HL-60 (cell line): ENCODE measurements around the gene NCF4.

Source experiments
- CTCF ChIP-seq: IDR thresholded peaks from one replicate; pipeline ENCODE4 v1.5.1; 2011; ENCODE audit warnings: low read length, control low read depth, inconsistent platforms; ENCODE audit not compliant: insufficient read depth
- POLR2AphosphoS5 ChIP-seq: IDR thresholded peaks from 2 replicates; pipeline ENCODE4 v1.6.1; 2012; ENCODE audit warnings: low read depth
- REST ChIP-seq: IDR thresholded peaks from 2 replicates; pipeline ENCODE4 v1.6.1; 2012; ENCODE audit warnings: low read depth; ENCODE audit not compliant: insufficient replicate concordance
- SPI1 ChIP-seq: IDR thresholded peaks from 2 replicates; pipeline ENCODE4 v1.6.1; 2012; ENCODE audit warnings: low read depth, mild to moderate bottlenecking, borderline replicate concordance

GRCh38 chr22:36879775-36880174 lies 19.0 kb downstream of the NCF4 start:
- TF ChIP-seq CTCF (no peak), REST (no peak), POLR2AphosphoS5 (no peak), SPI1 (no peak)
